HCT116 (cell line): Measurements from ENCODE around the gene E2F1. TPM values are rescaled to one million over a fixed set of nuclear protein-coding genes. Genes with fewer than 3 reads are reported as not detected.

Experiments used
- ATAC-seq: fragments of 200-7000 bp; cut with Tn5 transposase; 2 replicates; pipeline ENCODE4 v1.9.1; 2020; ENCODE audit warnings: mild to moderate bottlenecking, moderate library complexity
- BruUV-seq: library from RNA; stranded (reverse); fragments of 400-500 nt; replicated peaks from 2 replicates; lab custom pipeline; 2021; lab: Mats Ljungman, UMichigan
- CTCF ChIA-PET: fragments of 300-600 bp; sonication (Branson Sonifier 250); formaldehyde crosslinking; loops from one replicate; lab custom pipeline; 2021; ENCODE audit warnings: antibody characterized with exemption; lab: Charles Lee
- POLR2A ChIA-PET: fragments of 300-600, 350-600 bp; sonication (Branson Sonifier 250); formaldehyde crosslinking; loops from one replicate; lab custom pipeline; 2021; ENCODE audit warnings: antibody characterized with exemption; lab: Charles Lee
- RAD21 ChIA-PET, 2 experiments: fragments of 300-600 bp; sonication (Branson Sonifier 250); formaldehyde crosslinking; loops; one replicate each; lab custom pipeline; 2023; ENCODE audit warnings: low total read pairs in 2 of 2; ENCODE audit not compliant: uncharacterized antibody in 2 of 2, unreplicated experiment in 2 of 2, low non-redundant PET in 1 of 2; lab: Charles Lee
- DNase-seq: peaks from one replicate; pipeline ENCODE4 v3.0.0-alpha.2; 2010; ENCODE audit warnings: low read depth, low spot score
- H2AFZ ChIP-seq: fragments of 200-600 bp; shearing (Covaris generic), sonication (generic); 2 replicates; pipeline ENCODE4 v1.6.1; 2017; ENCODE audit warnings: low read depth, mixed run types, mixed read lengths, antibody characterized with exemption, low read length; ENCODE audit not compliant: poor library complexity, severe bottlenecking
- H3K27ac ChIP-seq: 2 replicates; pipeline ENCODE4 v1.5.1; 2012; ENCODE audit warnings: low read depth, low read length
- H3K27me3 ChIP-seq: fragments of 200-600 bp; sonication (generic); 2 replicates; pipeline ENCODE4 v1.6.1; 2016; ENCODE audit warnings: mixed run types, low read length, mixed read lengths; ENCODE audit not compliant: insufficient read depth
- H3K36me3 ChIP-seq, 2 experiments: fragments of 200-500 bp in 1 of 2; fragments of 200-600 bp in 1 of 2; sonication (Bioruptor generic) in 1 of 2; sonication (generic) in 1 of 2; 2 replicates each; pipeline versions ENCODE4 v1.5.1 to v1.6.1; 2014 to 2016; ENCODE audit warnings: low read length in 2 of 2, inconsistent platforms in 1 of 2, mixed read lengths in 1 of 2, mixed run types in 1 of 2; ENCODE audit not compliant: insufficient read depth in 2 of 2, control insufficient read depth in 1 of 2
- H3K4me1 ChIP-seq, 2 experiments: fragments of 200-600 bp in 1 of 2; sonication (generic) in 1 of 2; 2 replicates each; pipeline versions ENCODE4 v1.5.1 to v1.6.1; 2012 to 2017; ENCODE audit warnings: low read length in 2 of 2, inconsistent platforms in 1 of 2, mild to moderate bottlenecking in 1 of 2, mixed read lengths in 1 of 2, mixed run types in 1 of 2, moderate library complexity in 1 of 2; ENCODE audit not compliant: insufficient read depth in 2 of 2, control insufficient read depth in 1 of 2
- H3K4me2 ChIP-seq: fragments of 200-600 bp; sonication (generic); 2 replicates; pipeline ENCODE4 v1.6.1; 2017; ENCODE audit warnings: mixed run types, low read length, mixed read lengths
- H3K4me3 ChIP-seq, 2 experiments: fragments of 200-600 bp in 1 of 2; sonication (generic) in 1 of 2; replicated peaks in 1 of 2; 2 replicates each; pipeline ENCODE4 v1.5.1; 2011 to 2016; ENCODE audit warnings: low read length in 2 of 2, control low read depth in 1 of 2, low read depth in 1 of 2, mild to moderate bottlenecking in 1 of 2, mixed read lengths in 1 of 2, mixed run types in 1 of 2
- H3K79me2 ChIP-seq: fragments of 200-600 bp; sonication (generic); 2 replicates; pipeline ENCODE4 v1.6.1; 2017; ENCODE audit warnings: mild to moderate bottlenecking, mixed run types, low read length, moderate library complexity, mixed read lengths; ENCODE audit not compliant: insufficient read depth
- H3K9ac ChIP-seq: fragments of 200-600 bp; sonication (generic); 2 replicates; pipeline ENCODE4 v1.6.1; 2016; ENCODE audit warnings: low read length, mixed read lengths
- H3K9me2 ChIP-seq: fragments of 200-600 bp; sonication (generic), shearing (Covaris generic); 2 replicates; pipeline ENCODE4 v1.6.1; 2017; ENCODE audit warnings: mixed run types, mild to moderate bottlenecking, moderate library complexity; ENCODE audit not compliant: insufficient read depth
- H3K9me3 ChIP-seq, 2 experiments: fragments of 200-500 bp in 1 of 2; fragments of 200-600 bp in 1 of 2; sonication (Bioruptor generic) in 1 of 2; sonication (generic) in 1 of 2; 2 replicates each; pipeline ENCODE4 v1.6.1; 2014 to 2017; ENCODE audit warnings: low read length in 2 of 2, mixed read lengths in 2 of 2, inconsistent platforms in 1 of 2, low read depth in 1 of 2, mild to moderate bottlenecking in 1 of 2, mixed run types in 1 of 2, moderate library complexity in 1 of 2; ENCODE audit not compliant: control insufficient read depth in 1 of 2, insufficient read depth in 1 of 2
- H4K20me1 ChIP-seq: fragments of 200-600 bp; sonication (generic), shearing (Covaris generic); 2 replicates; pipeline ENCODE4 v1.6.1; 2017; ENCODE audit warnings: mixed run types, mild to moderate bottlenecking, moderate library complexity; ENCODE audit not compliant: insufficient read depth
- CBX3 ChIP-seq: IDR thresholded peaks from 2 replicates; pipeline ENCODE4 v1.6.1; 2012; ENCODE audit warnings: low read depth
- EGR1 ChIP-seq: IDR thresholded peaks from 2 replicates; pipeline ENCODE4 v1.6.1; 2012; ENCODE audit warnings: low read depth
- ELF1 ChIP-seq: IDR thresholded peaks from 2 replicates; pipeline ENCODE4 v1.6.1; 2012; ENCODE audit warnings: low read depth, borderline replicate concordance
- EZH2phosphoT487 ChIP-seq: fragments of 200-600 bp; IDR thresholded peaks from 2 replicates; pipeline ENCODE4 v1.6.1; 2018; ENCODE audit warnings: antibody characterized with exemption, borderline replicate concordance
- FOSL1 ChIP-seq: IDR thresholded peaks from 2 replicates; pipeline ENCODE4 v1.6.1; 2012; ENCODE audit warnings: low read depth
- POLR2AphosphoS5 ChIP-seq: IDR thresholded peaks from 2 replicates; pipeline ENCODE4 v1.6.1; 2011; ENCODE audit warnings: mild to moderate bottlenecking, low read depth, low read length, moderate library complexity
- SIN3A ChIP-seq: IDR thresholded peaks from 2 replicates; pipeline ENCODE4 v1.6.1; 2012; ENCODE audit warnings: low read depth
- SRF ChIP-seq: IDR thresholded peaks from 2 replicates; pipeline ENCODE4 v1.6.1; 2012; ENCODE audit warnings: low read depth
- TCF7L2 ChIP-seq: IDR thresholded peaks from 2 replicates; pipeline ENCODE4 v1.7.0; 2011; ENCODE audit warnings: borderline replicate concordance, inconsistent platforms; ENCODE audit not compliant: insufficient read depth, insufficient read length; ENCODE audit errors: extremely low read depth
- ZFX ChIP-seq: fragments of 450-650 bp; IDR thresholded peaks from 2 replicates; pipeline ENCODE4 v1.6.1; 2017
- ZNF274 ChIP-seq: fragments of 200-500 bp; sonication (Bioruptor generic); IDR thresholded peaks from 2 replicates; pipeline ENCODE4 v1.6.1; 2014; ENCODE audit warnings: mild to moderate bottlenecking, low read depth, low read length, inconsistent platforms
- intact Hi-C: fragments of 100-400 bp; cut with micrococcal nuclease; formaldehyde crosslinking; loops from 2 replicates; pipeline ENCODE4 v1.10.0; 2022
- total RNA-seq: library from RNA; stranded (reverse); gene quantifications from one replicate; pipeline ENCODE4 v1.2.1, GENCODE V29; 2021; ENCODE audit not compliant: unreplicated experiment
- TF ChIP-seq, protein P1 (sequence below): IDR thresholded peaks from 2 replicates; pipeline ENCODE4 v1.6.1; 2012

E2F1 gene
- total RNA-seq, 1 experiment from 2014 or later: 30.9 TPM

- Histone ChIP-seq H3K4me2 (no peak overlapping the region), H3K9me3 (no peaks in the 10 kb centered on the region), H3K9me2 (no peaks in the 10 kb centered on the region), H3K27ac (no peak overlapping the region), H4K20me1 (no peaks in the 10 kb centered on the region), H3K4me3 (no peak overlapping the region), H3K36me3 (no peaks in the 10 kb centered on the region; a peak in 1 of 4 replicates), H3K79me2 (no peaks in the 10 kb centered on the region), H2AFZ (no peak overlapping the region)
- ChIA-PET RAD21 (no interaction called here), CTCF (no interaction called here), POLR2A (no interaction called here)
- BruUV-seq: no TSS peak
- ATAC-seq: no peak
- DNase-seq: no peak
- TF ChIP-seq SRF (no peak), TCF7L2 (no peak), ZNF274 (no peak), ELF1 (no peak), FOSL1 (no peak), EZH2phosphoT487 (no peak), EGR1 (no peak), ZFX (no peak), POLR2AphosphoS5 (no peak), SIN3A (no peak), CBX3 (no peak)
- TF ChIP-seq, protein P1, sequence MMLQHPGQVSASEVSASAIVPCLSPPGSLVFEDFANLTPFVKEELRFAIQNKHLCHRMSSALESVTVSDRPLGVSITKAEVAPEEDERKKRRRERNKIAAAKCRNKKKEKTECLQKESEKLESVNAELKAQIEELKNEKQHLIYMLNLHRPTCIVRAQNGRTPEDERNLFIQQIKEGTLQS: no peak
- TF ChIP-seq, all 23 proteins: peak for 0
- Histone ChIP-seq H3K9ac (no peak overlapping the region), H3K27me3 (no peaks in the 10 kb centered on the region), H3K4me1 (no peaks in the 10 kb centered on the region)
- intact Hi-C loops: no loop called here
Observed at GRCh38 chr20:33626190-33626589, 60.0 kb downstream of the E2F1 start.

Other genes with a start within 250 kb of the E2F1 start
- 14.6 TPM for gene SNTA1, start 242.6 kb downstream of the E2F1 start, total RNA-seq
- 8.0 TPM for gene CBFA2T2, start 196.3 kb downstream of the E2F1 start, total RNA-seq
- gene C20orf144, start 24.1 kb downstream of the E2F1 start, total RNA-seq: 0.37 TPM
- 0.22 TPM for gene ACTL10, start 19.4 kb downstream of the E2F1 start, total RNA-seq
- gene NECAB3, start 12.0 kb downstream of the E2F1 start, total RNA-seq: 48.1 TPM
- gene PXMP4, start 33.9 kb upstream of the E2F1 start, total RNA-seq: 9.6 TPM
- 4.9 TPM for gene ZNF341, start 45.6 kb upstream of the E2F1 start, total RNA-seq
- 56.9 TPM for gene CHMP4B, start 125.0 kb upstream of the E2F1 start, total RNA-seq